Effector memory CD8-positive, alpha-beta T cell (primary cell): ENCODE measurements around the gene TMEM165.

ENCODE experiments used
- ATAC-seq: fragments of 150-1000 bp; cut with Tn5 transposase; replicated peaks from 2 replicates; pipeline ENCODE4 v1.10.0; 2021; ENCODE audit warnings: mild to moderate bottlenecking, moderate library complexity
- DNase-seq, 3 experiments: peaks; one replicate each; pipeline ENCODE4 v3.0.0; 2021
- H3K27ac Mint-ChIP-seq, 2 donors: one replicate each; pipeline ENCODE4 v1.8.0; 2022; ENCODE audit warnings: mild to moderate bottlenecking in 2 of 2, mixed read lengths in 2 of 2, moderate library complexity in 2 of 2
- H3K27me3 Mint-ChIP-seq, 2 donors: one replicate each; pipeline ENCODE4 v1.8.0; 2022; ENCODE audit warnings: mixed read lengths in 2 of 2
- H3K36me3 Mint-ChIP-seq: one replicate; pipeline ENCODE4 v1.8.0; 2022; ENCODE audit warnings: mild to moderate bottlenecking, moderate library complexity, mixed read lengths; ENCODE audit not compliant: insufficient read depth
- H3K4me1 Mint-ChIP-seq, 2 donors: one replicate each; pipeline ENCODE4 v1.8.0; 2022; ENCODE audit warnings: low read depth in 2 of 2, mixed read lengths in 2 of 2
- H3K4me3 Mint-ChIP-seq, 2 donors: one replicate each; pipeline ENCODE4 v1.8.0; 2022; ENCODE audit warnings: mild to moderate bottlenecking in 2 of 2, mixed read lengths in 2 of 2, moderate library complexity in 2 of 2
- H3K9me3 Mint-ChIP-seq, 2 donors: one replicate each; pipeline ENCODE4 v1.8.0; 2022; ENCODE audit warnings: mixed read lengths in 2 of 2

Gene TMEM165

GRCh38 chr4:55378617-55379467 lies 16.9 kb upstream of the TMEM165 start:
- Mint-ChIP-seq H3K9me3 (no peaks in the 10 kb centered on the region), H3K4me1 (no peaks in the 10 kb centered on the region), H3K36me3 (no peaks in the 10 kb centered on the region), H3K27me3 (no peaks in the 10 kb centered on the region), H3K4me3 (no peak overlapping the region), H3K27ac (peak overlapping the region in 1 of 2 donors; percentile 1)
- DNase-seq, result no peak
- no peak for ATAC-seq

GRCh38 chr4:55380576-55380975 lies 15.2 kb upstream of the TMEM165 start:
- no peak for ATAC-seq

DNA sequence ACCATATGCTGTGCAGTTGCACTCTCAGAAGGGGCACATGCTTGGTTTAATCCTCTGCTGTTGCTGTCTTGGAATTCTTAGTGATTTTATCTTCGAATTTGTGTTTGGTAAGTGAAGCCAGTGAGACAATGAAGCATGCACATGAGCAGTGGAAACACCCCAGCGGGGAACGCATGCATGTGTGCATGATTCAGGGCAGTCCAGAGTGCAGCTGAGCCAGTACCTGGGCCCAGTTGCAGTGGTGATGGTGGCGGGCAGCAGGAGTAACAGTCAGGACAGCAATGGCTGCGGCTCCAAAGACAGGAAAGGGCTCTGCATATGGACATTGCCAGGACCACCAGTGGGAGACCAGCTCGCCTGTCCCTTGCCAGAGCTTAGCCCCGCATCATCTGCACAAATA lies 14.3 kb upstream of the TMEM165 start:
- Mint-ChIP-seq H3K4me1 (no peaks in the 10 kb centered on the region), H3K36me3 (no peaks in the 10 kb centered on the region), H3K4me3 (no peak overlapping the region), H3K27ac (no peak overlapping the region), H3K9me3 (no peaks in the 10 kb centered on the region), H3K27me3 (no peaks in the 10 kb centered on the region)
- no peak for ATAC-seq
- no peak for DNase-seq

More at GRCh38 chr4:55380576-55380975, 15.2 kb upstream of the TMEM165 start:
- H3K36me3 Mint-ChIP-seq, result no peaks in the 10 kb centered on the region
- H3K27ac Mint-ChIP-seq, result no peak overlapping the region
- H3K4me1 Mint-ChIP-seq, result no peaks in the 10 kb centered on the region
- DNase-seq, result no peak
- no peaks in the 10 kb centered on the region for H3K27me3 Mint-ChIP-seq
- H3K4me3 Mint-ChIP-seq, result no peak overlapping the region
- H3K9me3 Mint-ChIP-seq, result no peaks in the 10 kb centered on the region

GRCh38 chr4:55382488-55383003 lies 13.2 kb upstream of the TMEM165 start:
- ATAC-seq (no peak), DNase-seq (no peak)
- Mint-ChIP-seq H3K36me3 (no peaks in the 10 kb centered on the region), H3K9me3 (no peaks in the 10 kb centered on the region), H3K27me3 (no peaks in the 10 kb centered on the region), H3K27ac (no peak overlapping the region), H3K4me3 (no peak overlapping the region), H3K4me1 (no peaks in the 10 kb centered on the region)

DNA sequence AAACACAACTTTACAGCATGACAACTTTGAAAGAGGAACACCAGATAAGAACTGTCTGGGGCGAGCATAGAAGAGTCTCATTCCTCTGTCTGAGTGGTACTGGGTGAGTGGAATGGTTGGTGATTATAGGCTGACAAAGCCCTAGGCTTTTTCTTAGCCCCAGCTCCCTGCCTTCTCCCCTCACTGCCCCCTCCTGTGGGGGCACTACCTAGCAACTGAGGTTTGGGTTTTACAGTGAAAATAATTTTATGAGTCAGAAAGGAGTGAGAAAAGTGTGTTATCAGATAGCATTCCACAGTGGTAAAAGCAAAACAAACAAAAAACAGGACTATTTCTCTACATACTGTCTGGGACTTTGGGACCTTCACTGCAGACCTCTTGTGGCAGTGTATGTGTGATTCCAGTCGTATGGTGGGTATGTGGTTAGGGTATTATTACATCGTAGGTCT lies 10.5 kb upstream of the TMEM165 start:
- no peaks in the 10 kb centered on the region for H3K9me3 Mint-ChIP-seq
- H3K36me3 Mint-ChIP-seq, result no peaks in the 10 kb centered on the region
- ATAC-seq (no peak), DNase-seq (no peak)
- no peak overlapping the region for H3K27ac Mint-ChIP-seq
- no peaks in the 10 kb centered on the region for H3K4me1 Mint-ChIP-seq
- H3K4me3 Mint-ChIP-seq, result no peak overlapping the region
- no peaks in the 10 kb centered on the region for H3K27me3 Mint-ChIP-seq

GRCh38 chr4:55386073-55386472 lies 9.7 kb upstream of the TMEM165 start:
- Mint-ChIP-seq H3K4me3 (no peak overlapping the region), H3K36me3 (no peaks in the 10 kb centered on the region), H3K27me3 (no peaks in the 10 kb centered on the region), H3K4me1 (no peaks in the 10 kb centered on the region), H3K27ac (no peak overlapping the region), H3K9me3 (no peaks in the 10 kb centered on the region)
- no peak for DNase-seq
- ATAC-seq, result no peak

- Mint-ChIP-seq H3K4me3 (no peak overlapping the region), H3K9me3 (no peaks in the 10 kb centered on the region), H3K4me1 (no peaks in the 10 kb centered on the region), H3K27ac (no peak overlapping the region), H3K27me3 (no peaks in the 10 kb centered on the region), H3K36me3 (no peaks in the 10 kb centered on the region)
- no peak for DNase-seq
- no peak for ATAC-seq
Observed at GRCh38 chr4:55386840-55387239, 8.9 kb upstream of the TMEM165 start.

DNA sequence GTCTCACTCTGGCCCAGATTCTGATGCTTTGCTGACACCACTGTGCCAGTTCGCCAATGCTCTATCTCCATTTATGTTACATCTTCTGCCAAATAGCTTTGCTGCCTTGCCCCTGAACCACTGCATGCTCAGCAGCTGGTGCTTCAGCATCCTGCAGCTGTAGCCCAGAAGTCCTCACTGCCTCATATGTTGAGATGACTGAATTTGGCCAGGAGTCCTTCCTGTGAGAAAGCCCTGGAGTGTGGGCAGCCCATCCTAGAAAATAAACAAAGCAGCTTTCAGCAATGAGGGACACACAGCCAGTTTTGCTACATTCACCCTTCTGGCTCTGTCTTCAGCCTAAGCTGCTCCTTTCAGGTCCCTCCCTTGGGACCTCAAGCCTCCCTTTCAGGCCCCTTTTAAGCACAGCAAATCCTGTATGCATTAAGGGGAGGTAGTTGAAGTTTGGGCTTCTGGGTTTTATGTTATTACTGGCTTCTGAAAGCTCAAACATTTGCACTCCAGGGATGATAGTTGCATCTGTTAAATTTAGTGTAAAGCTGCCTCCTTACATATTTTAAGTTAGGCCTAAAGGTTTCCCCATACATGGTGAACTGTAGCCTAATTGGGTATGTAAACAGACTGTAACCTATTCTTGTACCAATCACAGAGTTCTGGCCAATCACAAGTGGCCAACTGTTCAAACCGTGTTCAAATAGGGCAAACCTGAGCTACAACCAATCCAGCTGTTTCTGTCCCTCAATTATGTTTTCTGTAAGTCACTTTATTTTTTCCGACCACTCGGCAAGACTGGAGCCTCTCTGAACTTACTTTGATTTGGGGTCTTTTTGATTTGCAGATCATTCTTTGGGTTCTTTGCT lies 2.1 kb upstream of the TMEM165 start:
- DNase-seq, result no peak
- H3K4me3 Mint-ChIP-seq, result peak overlapping the region in 1 of 2 donors; percentile 4
- no peaks in the 10 kb centered on the region for H3K9me3 Mint-ChIP-seq
- peak overlapping the region in 1 of 2 donors; percentile 97 for H3K27ac Mint-ChIP-seq
- no peak for ATAC-seq
- peaks cover 18% of the 10 kb centered on the region for H3K36me3 Mint-ChIP-seq
- H3K4me1 Mint-ChIP-seq, result peaks cover 22 to 28% of the 10 kb centered on the region in 2 donors
- H3K27me3 Mint-ChIP-seq, result no peaks in the 10 kb centered on the region

- DNase-seq (no peak), ATAC-seq (no peak)
- H3K36me3 Mint-ChIP-seq, result peaks cover 18% of the 10 kb centered on the region
- no peaks in the 10 kb centered on the region for H3K9me3 Mint-ChIP-seq
- H3K4me1 Mint-ChIP-seq, result peaks cover 29 to 37% of the 10 kb centered on the region in 2 donors
- peak overlapping the region; percentile 95 for H3K4me3 Mint-ChIP-seq
- no peaks in the 10 kb centered on the region for H3K27me3 Mint-ChIP-seq
- peak overlapping the region; percentile 97 to 98 for H3K27ac Mint-ChIP-seq
Observed at GRCh38 chr4:55395218-55395528, 584 bp upstream of the TMEM165 start.

GRCh38 chr4:55396308-55397125 lies 760 bp downstream of the TMEM165 start:
- Mint-ChIP-seq H3K4me1 (peaks cover 34 to 48% of the 10 kb centered on the region in 2 donors), H3K27ac (peak overlapping the region; percentile 68 to 97), H3K9me3 (no peaks in the 10 kb centered on the region), H3K4me3 (peak overlapping the region; percentile 95), H3K36me3 (peaks cover 22% of the 10 kb centered on the region), H3K27me3 (no peaks in the 10 kb centered on the region)
- ATAC-seq (peak; percentile 9), DNase-seq (peak in 2 of 3 experiments; percentile 5 to 9)

GRCh38 chr4:55397126-55397436 lies 1.3 kb downstream of the TMEM165 start:
- Mint-ChIP-seq H3K27ac (peak overlapping the region; percentile 68 to 97), H3K4me1 (peaks cover 34 to 48% of the 10 kb centered on the region in 2 donors), H3K4me3 (peak overlapping the region; percentile 95), H3K36me3 (peaks cover 25% of the 10 kb centered on the region), H3K9me3 (no peaks in the 10 kb centered on the region), H3K27me3 (no peaks in the 10 kb centered on the region)
- no peak for DNase-seq
- ATAC-seq, result no peak

DNA sequence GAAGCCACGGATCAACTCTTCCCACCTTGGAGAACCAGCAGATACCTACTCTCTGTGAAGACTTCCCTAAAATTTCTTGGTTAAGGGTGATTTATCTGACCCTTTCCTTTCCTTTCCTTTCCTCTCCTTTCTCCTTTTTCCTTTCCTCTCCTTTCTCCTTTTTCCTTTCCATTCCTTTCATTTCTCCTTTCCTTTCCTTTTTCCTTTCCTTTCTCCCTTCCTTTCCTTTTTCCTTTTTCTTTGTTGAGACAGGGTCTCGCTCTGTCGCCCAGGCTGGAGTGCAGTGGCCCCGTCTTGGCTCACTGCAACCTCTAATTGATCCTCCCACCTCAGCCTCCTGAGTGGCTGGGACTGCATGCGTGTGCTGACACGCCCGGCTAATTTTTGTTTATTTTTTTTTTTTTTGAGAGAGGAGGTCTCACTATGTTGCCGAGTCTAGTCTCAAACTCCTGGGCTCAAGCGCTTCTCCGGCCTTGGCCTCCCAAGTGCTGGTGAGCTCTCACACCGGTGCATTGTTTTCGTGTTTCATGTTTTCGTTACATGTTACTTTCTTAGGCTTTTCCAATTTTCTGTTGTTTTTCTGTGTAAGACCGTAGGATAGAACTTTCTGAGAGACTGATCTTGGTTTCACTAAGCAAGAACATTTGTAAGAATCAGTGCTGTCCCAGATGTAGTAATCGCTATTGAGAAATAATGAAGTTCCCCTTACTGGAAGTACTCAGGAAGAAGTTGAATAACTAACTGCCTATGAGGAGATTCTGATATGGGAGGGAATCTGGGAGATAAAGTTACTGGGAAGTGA lies 2.0 kb downstream of the TMEM165 start:
- Mint-ChIP-seq H3K9me3 (no peaks in the 10 kb centered on the region), H3K4me1 (peaks cover 34 to 48% of the 10 kb centered on the region in 2 donors), H3K4me3 (peak overlapping the region; percentile 95), H3K27me3 (no peaks in the 10 kb centered on the region), H3K36me3 (peaks cover 30% of the 10 kb centered on the region), H3K27ac (peak overlapping the region; percentile 68 to 97)
- ATAC-seq (no peak), DNase-seq (no peak)
